GM10266 (cell line): ENCODE data around the gene KRT4.

Source experiments
- DNase-seq: peaks from one replicate; pipeline ENCODE4 v3.0.0; 2012; ENCODE audit errors: extremely low spot score
- CTCF ChIP-seq: IDR thresholded peaks from 2 replicates; pipeline ENCODE4 v1.5.1; 2012; ENCODE audit warnings: mild to moderate bottlenecking, low read depth; ENCODE audit not compliant: control insufficient read depth, insufficient read depth; ENCODE audit errors: missing control alignments

The KRT4 gene

GRCh38 chr12:52791271-52792184 lies 22.4 kb downstream of the KRT4 start:
- no peak for DNase-seq
- TF ChIP-seq CTCF = no peak

GRCh38 chr12:52790427-52791270 lies 23.3 kb downstream of the KRT4 start:
- no peak for DNase-seq

GRCh38 chr12:52789637-52790426 lies 24.1 kb downstream of the KRT4 start:
- no peak for TF ChIP-seq CTCF
- DNase-seq = no peak

More at GRCh38 chr12:52790427-52791270, 23.3 kb downstream of the KRT4 start:
- no peak for TF ChIP-seq CTCF

- no peak for TF ChIP-seq CTCF
- DNase-seq = no peak
Observed at GRCh38 chr12:52788876-52789636, 24.9 kb downstream of the KRT4 start.

- no peak for TF ChIP-seq CTCF
- DNase-seq = no peak
Observed at GRCh38 chr12:52788192-52788875, 25.6 kb downstream of the KRT4 start.
